ELR (cell line): ENCODE data around the gene CSPG5.

ENCODE experiments used
- DNase-seq: peaks from one replicate; pipeline ENCODE4 v3.0.0-alpha.2; 2015; ENCODE audit warnings: low read depth

CSPG5 gene

DNA sequence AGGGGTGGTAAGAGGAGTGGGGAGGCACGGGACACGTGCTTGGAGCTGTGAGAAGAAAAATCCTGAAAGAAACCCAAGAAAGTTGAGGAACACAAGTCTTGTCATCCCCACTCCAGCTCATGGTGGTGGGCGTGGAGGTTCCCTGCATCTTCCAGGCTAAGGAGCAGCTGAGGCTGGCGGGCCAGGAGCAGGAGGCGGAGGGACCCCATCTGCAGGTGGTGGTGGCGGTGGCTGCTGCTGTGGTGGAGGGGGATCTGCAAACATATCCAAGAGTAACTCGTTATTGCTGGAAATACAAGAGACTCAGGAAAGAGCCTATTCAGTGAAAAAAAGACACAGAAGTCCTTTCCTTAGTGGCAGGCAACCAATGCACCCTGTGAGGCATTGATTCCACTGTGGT lies 9.4 kb upstream of the CSPG5 start:
- no peak for DNase-seq

- DNase-seq = no peak
Observed at GRCh38 chr3:47586746-47587145, 8.1 kb upstream of the CSPG5 start.

- DNase-seq = no peak
Observed at GRCh38 chr3:47583320-47584075, 4.8 kb upstream of the CSPG5 start.

GRCh38 chr3:47581835-47582234 lies 3.2 kb upstream of the CSPG5 start:
- no peak for DNase-seq

GRCh38 chr3:47581422-47581821 lies 2.8 kb upstream of the CSPG5 start:
- no peak for DNase-seq

GRCh38 chr3:47580481-47580880 lies 1.8 kb upstream of the CSPG5 start:
- no peak for DNase-seq

- no peak for DNase-seq
Observed at GRCh38 chr3:47579875-47580274, 1.2 kb upstream of the CSPG5 start.

DNA sequence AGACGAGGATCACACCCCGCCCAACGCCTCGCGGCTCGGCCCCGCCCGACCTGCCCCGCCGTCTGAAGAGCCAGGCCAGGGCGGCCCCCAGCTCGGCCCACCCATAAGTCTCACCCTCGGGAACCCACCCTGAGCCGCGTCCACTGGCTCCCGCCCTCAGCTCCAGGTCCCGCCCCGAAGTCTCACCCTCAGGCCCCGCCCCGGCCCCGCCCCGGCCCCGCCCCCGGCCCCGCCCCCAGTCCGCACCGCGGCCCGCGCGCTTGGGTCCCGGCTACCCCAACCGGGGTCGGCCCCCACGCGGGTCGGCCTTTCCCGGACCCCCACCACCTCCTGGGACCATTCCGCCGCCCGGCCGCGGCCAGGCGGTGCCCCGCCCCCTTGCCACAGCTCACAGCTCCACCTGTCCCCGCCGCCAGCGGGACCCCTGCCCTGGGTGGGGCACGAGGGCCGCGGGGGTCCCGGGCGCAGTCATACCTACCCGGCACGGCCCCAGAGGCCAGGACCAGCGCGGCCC lies 489 bp downstream of the CSPG5 start:
- peak; percentile 36 for DNase-seq

- no peak for DNase-seq
Observed at GRCh38 chr3:47577583-47578118, 1.0 kb downstream of the CSPG5 start.

GRCh38 chr3:47573190-47574172 lies 5.2 kb downstream of the CSPG5 start:
- DNase-seq = no peak

DNA sequence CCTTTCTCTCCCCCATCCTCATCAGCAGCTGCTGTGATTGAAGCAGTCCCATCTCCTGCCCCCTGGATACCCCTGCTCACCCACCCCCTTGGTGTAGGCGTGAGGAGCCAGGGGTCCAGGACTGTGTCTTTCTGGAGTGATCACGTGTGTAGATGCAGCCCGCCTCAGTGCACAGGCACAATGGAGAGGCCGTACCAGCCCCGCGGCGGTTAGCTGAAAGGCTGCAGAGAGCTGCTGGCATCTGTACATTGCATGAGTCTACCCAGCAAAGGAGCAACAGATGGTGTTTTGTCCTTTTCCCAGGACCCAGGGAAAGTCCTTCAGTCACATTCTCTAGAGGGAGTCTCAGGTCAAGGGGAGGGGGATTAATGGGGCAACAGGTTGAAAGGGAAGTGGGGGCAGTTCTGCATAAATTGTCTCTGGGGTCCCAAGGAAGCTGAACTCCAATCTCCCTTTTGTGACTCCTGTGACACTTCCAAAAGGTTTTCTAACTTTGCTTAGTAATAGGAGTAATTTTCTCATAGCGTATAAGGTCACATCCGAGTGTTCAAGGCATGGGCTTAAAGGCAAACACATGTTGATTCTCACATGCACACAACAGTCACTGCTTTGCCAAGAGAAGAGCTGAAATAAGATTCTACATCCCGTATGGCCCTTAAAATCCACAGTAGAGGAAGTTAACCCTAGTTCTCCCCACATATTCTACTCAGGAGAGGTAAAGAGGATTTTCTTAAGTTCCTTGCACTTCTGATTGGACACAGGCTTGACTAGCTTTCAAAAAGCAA lies 7.1 kb downstream of the CSPG5 start:
- no peak for DNase-seq

GRCh38 chr3:47568901-47569300 lies 9.8 kb downstream of the CSPG5 start:
- DNase-seq = no peak

DNA sequence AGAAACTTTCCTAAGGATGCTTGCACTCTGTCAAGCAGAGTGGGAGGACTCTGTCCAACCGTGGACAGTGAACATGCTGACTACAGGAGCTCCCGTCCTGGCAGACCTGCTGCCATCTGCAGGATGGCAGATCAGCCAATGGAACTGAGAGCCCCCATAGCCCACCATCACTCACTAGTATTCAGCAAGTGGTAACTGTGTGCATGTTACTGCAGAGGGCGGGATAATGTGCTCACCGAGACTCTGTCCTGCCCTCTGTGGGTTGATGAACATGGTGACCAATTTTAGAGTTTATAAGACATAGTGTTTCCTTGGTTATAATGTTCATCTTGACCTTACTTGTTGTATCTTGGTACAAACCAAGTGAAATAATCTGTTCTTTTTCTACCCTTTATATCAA lies 11.5 kb downstream of the CSPG5 start:
- no peak for DNase-seq

- no peak for DNase-seq
Observed at GRCh38 chr3:47566667-47567066, 12.0 kb downstream of the CSPG5 start.

- no peak for DNase-seq
Observed at GRCh38 chr3:47565734-47566550, 12.7 kb downstream of the CSPG5 start.

DNA sequence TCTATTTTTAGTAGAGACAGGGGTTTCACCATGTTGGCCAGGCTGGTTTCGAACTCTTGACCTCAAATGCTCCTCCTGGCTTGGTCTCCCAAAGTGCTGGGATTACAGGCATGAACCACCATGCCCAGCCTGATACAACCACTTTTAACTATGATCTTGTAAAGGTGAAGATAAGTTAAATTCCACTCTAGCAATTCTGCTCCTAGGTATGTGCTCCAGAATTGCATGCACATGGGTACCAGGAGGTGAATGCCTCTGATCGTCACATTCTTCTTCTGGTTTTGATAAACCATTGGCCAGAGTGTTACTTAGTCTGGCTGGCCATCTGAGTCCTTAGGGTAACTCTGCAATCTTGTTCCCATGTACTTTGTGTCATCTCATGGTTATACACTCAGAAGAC lies 22.3 kb downstream of the CSPG5 start:
- no peak for DNase-seq

- no peak for DNase-seq
Observed at GRCh38 chr3:47554335-47554734, 24.3 kb downstream of the CSPG5 start.

- no peak for DNase-seq
Observed at GRCh38 chr3:47553407-47553806, 25.3 kb downstream of the CSPG5 start.

GRCh38 chr3:47542471-47543173 lies 36.0 kb downstream of the CSPG5 start:
- no peak for DNase-seq

DNA sequence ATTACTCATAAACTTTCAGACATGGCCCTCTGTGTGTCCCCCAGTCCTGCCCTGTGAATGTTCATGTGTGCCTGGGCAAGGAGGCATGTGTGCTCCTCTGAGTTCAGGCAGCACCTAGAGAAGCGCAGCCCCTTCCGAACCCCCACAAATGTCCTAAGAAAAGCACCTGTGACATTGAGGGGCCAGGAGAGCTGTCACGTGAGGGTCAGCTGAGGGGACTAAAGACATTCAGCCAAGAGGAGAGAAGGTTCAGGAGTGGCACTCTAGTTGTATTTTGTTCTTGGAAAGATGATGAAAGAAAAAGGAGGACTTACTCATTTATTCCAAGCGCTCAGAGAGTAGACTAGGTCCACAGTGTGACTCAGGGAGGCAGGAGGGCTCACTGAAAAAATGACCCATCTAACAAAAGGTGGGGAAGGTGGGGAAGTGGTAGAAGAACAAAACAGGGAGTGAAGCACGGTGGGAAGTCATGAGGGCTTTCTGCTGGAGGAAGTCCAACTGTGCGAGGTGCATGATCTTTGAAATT lies 37.0 kb downstream of the CSPG5 start:
- peak; percentile 12 for DNase-seq
